Endometrial microvascular endothelial cells (primary cell): ENCODE data around the gene ITPRID2. TPM values are rescaled to one million over a fixed set of nuclear protein-coding genes. Genes with fewer than 3 reads are reported as not detected.

Experiments
- in situ Hi-C: cut with HindIII; loops from 2 replicates; pipeline ENCODE4 v1.10.0; 2017; ENCODE audit warnings: low sequenced_read_pairs, low pct_unique_long_range_greater_than_20kb; ENCODE audit errors: inconsistent ontology term
- total RNA-seq: library from RNA; depleted of rRNA; stranded (reverse); fragments of >200 nt; gene quantifications from one replicate; pipeline ENCODE4 v1.2.3, GENCODE V29; 2015; ENCODE audit errors: inconsistent ontology term

Gene ITPRID2
- total RNA-seq: 237 TPM

DNA sequence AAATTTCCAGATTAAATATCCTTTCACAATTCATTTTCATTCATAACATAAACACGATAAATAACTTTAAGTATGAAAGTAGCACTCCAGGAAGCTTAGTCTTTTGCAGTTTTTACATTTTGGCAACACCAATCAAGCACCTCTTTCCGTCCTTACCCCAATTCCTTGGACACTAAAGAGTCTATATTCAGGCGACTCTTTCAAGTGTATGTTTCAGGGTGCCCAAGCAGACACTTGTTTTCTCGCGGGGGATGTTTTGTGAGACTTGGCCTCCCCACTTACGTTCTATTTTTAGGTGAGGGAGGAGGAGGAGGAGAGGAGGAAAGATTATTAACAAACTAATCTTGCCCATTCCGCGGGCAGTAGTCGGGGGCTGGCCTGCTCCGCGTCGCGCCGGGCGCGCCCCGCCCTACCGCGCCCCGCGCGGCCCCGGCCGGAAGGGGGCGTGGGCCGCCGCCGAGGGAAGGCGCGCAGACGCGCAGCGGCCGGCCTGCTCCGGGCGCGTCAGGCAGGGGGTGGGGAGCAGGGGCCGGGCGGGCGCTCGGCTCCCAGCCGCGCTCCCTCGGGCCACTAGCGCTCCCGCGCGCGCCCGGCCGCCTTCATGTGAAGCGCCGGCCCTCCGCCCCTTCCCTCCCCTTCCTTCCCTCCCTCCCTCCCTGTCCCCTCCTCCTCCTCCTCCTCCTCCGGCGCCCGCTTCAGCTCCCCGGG lies at the start of gene ITPRID2:
Gene ITPRID2 (plus strand): TSS at position 473 of the 708 bp plus-strand sequence. CDS start 337 bp downstream, outside the sequence.
- in situ Hi-C loops: loop anchor here (25.0 kb wide), 1 partner anchor 129 kb away; no protein-coding TSS in a partner anchor

DNA sequence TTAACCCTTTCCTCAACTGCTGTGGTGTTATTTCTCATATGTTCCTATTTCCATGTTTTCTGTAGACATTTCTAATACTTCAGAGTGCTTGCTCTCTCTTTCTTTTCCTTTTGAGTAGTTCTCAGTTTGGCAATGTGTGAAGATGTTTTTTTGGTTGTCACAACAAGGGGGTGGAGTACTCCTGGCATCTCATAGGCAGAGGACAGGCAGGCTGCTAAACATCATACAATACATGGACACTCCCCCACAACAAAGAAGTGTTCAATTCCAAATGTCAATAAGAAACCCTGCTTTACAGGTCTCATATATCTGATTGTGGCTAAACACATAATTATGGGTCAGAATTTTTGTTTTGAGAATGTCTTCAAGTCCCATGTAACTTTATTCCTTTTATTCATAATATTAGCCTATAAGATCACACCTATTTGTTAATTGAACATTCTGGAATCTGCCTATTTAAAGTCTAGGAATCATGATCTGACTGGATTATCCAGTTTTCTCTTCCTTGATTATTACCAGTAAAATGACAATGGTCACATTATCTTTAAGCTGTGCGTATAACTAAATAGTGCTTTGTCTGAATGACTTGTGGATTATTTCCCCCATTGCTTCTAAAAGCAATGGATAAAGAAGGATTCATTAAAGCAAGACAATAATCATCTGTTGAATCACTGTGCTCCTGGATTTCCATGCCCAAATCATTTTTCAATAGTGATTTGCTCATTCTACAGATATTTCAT lies 46.8 kb upstream of the ITPRID2 start:
- in situ Hi-C loops: no loop called here

DNA sequence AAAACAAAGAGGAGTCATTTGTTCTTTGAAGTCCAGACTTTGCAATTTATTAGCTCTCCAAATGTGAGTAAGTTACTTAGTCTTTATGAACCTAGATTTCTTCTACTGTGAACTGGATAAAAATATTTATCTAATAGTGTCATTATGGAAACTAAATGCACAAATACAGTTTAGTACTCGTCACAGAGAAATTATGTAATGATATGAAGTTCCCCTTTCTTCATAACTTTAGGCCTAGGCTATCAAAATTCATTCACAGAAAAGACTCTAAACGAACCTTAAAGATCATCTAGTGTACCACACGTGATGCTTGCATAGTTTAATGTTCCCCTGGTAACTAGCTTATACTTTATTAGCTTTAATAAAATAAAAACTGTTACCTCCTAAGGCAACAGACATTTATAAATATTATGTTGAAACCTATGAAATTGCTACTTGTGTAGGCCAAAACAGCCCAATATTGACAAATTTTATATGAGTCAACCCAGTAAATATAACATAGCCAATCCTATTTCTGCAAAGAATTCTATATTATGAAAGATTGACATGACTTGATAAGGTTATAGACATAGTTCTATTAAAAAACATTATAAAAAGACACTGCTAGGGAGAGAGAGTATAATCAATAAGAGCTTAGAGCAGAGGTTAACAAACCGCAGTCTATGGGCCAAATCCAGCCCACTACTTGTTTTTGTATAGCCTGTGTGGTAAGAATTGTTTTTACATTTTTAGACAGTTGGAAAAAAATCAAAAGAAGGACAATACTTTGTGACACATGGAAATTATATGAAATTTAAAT lies 44.9 kb upstream of the ITPRID2 start:
- in situ Hi-C loops: no loop called here

GRCh38 chr2:181847198-181847556 lies 44.4 kb upstream of the ITPRID2 start:
- in situ Hi-C loops: no loop called here

- in situ Hi-C loops: no loop called here
Measured at GRCh38 chr2:181847702-181848101, 43.8 kb upstream of the ITPRID2 start.

- in situ Hi-C loops: no loop called here
Measured at GRCh38 chr2:181848261-181848886, 43.2 kb upstream of the ITPRID2 start.

DNA sequence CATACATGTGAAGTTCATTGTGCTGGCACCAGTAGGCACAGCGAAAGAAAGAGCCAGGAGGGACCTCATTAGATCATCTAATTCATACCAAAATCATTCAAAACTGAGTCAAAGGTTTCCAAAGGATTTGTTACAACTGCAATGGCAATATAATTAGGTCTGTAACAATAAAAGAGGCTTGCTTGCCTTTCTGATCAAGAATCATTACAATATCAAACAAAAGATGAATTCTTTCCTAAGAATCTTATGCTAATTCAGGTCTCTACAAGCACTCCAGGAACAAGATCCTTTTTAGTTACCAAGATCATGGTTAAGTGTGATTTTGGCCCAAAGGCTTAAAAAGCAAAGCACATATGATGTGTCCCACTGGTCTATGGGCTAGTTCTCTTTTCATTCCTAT lies 41.9 kb upstream of the ITPRID2 start:
- in situ Hi-C loops: no loop called here

DNA sequence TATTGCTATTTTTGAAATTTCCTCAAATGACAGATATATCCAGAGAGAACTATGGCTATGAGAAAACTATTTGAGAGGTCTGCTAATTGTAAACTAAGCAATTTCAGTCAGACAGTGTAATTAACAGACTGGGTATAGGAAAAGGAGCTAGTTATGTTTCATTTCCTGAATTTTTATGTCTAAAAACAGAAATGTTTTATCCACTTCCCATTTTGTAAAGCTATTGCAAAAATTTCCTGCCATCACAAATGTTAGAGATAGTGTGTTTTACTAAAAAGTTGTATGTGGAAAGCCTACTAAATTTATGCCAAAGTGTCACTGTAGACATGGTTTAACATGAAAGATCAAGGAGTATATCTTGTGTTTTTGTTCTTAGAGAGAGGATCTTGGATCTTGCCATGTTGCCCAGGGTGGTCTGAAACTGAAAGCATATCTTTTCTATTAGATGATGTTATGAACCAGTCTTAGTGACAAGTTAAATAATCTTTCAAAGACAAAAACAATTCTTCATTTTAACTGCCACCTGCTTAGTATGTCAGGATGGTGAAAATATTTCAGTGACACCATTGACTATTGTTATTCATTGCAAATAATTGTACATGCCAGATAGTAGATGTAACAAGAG lies 40.5 kb upstream of the ITPRID2 start:
- in situ Hi-C loops: no loop called here

DNA sequence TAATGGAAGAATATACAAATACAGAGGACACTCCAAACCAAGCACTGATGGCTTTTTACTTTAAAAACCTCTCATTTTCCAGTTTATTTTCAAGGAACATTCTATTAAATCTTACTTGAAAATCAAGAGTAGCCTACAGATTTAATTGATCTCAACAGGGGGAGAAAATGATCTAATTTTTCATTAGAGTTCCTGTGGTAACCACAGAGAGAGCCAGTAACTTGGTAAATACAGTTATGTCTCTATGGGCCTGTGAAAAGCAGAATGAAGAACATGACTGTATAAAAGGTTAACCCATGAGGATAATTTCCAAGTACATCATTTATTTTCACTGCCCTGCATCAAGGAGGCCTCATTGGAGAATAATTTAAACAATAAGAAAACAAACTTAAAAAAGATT lies 39.8 kb upstream of the ITPRID2 start:
- in situ Hi-C loops: no loop called here

GRCh38 chr2:181853696-181854095 lies 37.8 kb upstream of the ITPRID2 start:
- in situ Hi-C loops: no loop called here

DNA sequence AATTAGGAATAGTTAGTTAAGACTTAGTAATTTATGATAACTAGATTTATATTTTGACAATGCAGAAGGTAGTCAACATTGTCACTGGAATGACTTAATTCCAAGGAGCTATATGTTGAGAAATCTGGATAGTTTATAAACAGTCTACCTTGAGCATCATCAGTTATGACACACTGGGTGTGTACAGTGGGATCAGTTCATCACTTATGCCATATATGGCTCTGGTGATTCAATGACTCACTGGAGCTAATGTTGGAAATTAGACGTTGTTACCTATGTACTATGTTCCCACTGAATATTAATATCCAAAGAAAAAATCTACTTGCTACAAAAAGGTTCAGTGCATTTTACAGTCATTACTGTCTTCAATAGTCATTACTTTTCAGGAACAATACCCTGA lies 34.0 kb upstream of the ITPRID2 start:
- in situ Hi-C loops: no loop called here

DNA sequence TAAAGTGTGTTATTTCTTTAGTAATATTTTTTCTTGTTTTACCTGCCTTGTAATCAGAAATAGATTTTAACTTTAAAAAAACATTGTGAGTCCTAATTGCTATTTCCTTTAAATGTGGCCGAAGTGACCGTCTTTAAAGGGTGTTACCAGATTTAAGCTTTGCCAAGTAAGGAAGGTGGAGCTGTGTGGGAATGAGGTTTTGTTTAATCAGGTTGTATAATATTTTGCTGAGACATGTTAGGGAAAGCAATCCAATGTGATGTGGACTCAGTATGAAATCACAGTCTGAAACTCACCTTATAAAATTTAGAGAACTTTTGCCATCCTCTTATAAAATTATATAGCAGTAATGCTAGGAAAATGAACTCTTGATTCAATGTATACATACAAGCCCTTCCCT lies 32.9 kb upstream of the ITPRID2 start:
- in situ Hi-C loops: no loop called here

DNA sequence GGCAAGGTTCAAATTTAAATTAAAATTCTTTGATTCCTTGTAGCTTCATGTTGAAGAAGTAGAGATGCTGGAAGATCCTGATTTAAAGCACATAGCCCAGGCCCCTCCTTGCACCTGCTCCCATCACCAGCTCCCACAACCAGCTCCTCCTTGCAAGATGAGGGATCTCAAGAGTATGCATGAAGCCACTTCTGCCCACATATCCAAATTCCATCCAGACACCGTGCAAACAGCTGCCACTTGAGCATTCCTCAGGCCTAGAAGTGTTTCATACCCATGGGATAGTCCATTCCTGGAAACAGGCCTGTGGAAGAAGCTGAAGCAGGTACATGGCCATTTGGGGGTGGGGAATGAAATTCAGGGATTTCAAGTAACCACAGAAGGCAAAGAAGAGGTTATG lies 32.4 kb upstream of the ITPRID2 start:
- in situ Hi-C loops: no loop called here

DNA sequence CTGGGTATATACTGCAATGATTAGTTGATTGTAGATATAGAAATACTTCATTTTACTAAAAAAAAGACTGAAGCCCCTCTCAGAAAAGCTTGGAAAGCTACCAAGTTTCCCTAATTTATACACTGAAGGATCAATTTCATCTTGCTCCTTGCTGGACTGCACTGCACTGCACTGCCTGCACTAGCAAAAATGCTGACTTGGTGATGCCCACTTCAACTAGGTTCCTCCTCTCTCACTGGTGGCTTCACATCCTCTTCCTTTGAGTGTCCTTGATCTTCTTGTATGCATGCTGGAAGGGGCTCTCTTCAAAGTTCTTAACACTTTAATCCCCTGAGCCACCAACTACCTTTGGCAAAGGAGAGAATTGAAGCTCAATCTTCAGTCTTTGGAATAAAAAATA lies 31.7 kb upstream of the ITPRID2 start:
- in situ Hi-C loops: no loop called here

GRCh38 chr2:181861379-181861778 lies 30.2 kb upstream of the ITPRID2 start:
- in situ Hi-C loops: no loop called here

DNA sequence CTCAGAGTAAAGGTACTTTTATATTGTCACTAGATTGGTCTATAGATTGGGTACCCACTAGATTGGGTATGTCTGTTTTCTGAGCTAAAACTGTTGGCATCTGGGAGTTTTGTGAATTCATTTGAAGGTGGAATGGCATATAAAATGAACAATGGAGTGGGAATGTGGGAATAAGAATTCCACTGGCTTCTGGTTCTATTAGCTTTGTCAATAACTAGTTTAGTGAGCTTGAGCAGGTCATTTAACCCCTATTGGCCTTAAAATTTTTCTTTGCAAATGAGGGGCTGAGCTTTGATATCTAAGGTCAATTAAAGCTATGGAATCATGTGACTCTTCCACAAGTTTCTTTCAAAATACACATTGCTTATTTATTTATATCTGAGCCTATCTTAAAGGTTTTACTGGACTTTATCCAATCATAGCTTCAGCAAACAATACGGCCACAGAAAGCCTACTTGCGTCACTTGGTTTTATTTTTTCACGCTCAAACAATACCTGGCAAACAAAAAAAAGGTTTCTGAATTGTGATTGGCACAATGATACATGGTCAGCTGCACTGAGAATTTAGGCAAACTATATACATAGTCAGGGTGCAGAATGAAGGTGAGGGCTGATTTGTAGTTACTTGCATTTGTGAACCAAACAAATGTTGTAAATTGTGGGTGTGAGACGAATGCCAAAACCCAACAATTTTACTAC lies 28.8 kb upstream of the ITPRID2 start:
- in situ Hi-C loops: no loop called here

GRCh38 chr2:181872178-181872577 lies 19.4 kb upstream of the ITPRID2 start:
- in situ Hi-C loops: no loop called here

DNA sequence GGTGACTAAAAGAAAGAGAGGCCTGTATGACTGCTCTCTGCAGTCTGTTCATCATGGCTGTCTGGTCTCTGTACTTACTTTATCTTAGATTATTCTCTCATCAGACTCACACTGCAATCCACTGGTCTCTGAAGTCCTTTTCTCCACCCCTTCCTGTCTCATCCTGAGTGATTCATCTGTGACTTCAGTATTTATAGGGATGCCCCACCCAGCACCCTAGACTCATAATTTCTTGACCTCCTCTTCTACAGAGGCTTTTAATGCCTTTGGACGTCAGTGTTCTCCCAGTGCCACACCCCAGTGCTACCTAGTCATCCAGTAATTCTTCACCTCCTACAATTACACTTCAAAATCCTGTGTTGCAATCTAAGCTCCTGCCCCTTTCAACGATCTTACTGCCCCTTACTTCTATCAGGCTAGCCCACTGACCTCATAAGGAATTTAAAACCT lies 14.9 kb upstream of the ITPRID2 start:
- in situ Hi-C loops: loop anchor here (25.0 kb wide), 1 partner anchor 114 kb away; no protein-coding TSS in a partner anchor
